GM21526 (cell line): Measurements from ENCODE around the gene RSAD2.
"Not testable (repeated sequence)": the region's sequence is repeated elsewhere in the genome, so short reads cannot be mapped to it uniquely, and the experiment has no call there.

Source experiments
- ATAC-seq: cut with Tn5 transposase; IDR thresholded peaks from one replicate; pipeline ENCODE4 v1.9.1; 2021; ENCODE audit warnings: moderate library complexity; ENCODE audit not compliant: unreplicated experiment, low FRiP score

The RSAD2 gene

GRCh38 chr2:6924101-6924923 lies 46.7 kb downstream of the RSAD2 start:
- no peak for ATAC-seq

- no peak for ATAC-seq
These were observed 47.4 kb downstream of the RSAD2 start for GRCh38 chr2:6924924-6925409.

- no peak for ATAC-seq
These were observed 48.6 kb downstream of the RSAD2 start for GRCh38 chr2:6926071-6926732.

DNA sequence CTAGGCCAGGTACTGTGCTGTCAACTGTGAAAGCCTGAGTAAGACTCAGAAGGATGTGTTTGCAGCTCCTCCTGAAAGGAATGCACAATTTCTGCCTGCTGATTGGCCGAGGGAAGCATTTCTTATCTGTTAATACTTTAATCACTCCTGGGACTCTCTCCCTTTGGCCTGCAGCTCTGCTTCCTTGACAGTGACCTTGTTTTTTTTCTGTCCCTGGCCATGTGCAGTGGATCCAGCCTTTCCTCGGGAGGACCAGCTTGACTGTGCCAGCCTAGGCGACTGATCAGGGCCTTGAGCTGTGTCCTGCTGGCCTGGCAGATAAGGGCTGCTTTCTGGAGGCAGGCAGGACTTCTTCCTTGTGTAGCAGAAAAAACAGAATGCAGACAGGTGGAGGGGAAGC lies 49.6 kb downstream of the RSAD2 start:
- no peak for ATAC-seq

- no peak for ATAC-seq
These were observed 50.2 kb downstream of the RSAD2 start for GRCh38 chr2:6927753-6928152.

DNA sequence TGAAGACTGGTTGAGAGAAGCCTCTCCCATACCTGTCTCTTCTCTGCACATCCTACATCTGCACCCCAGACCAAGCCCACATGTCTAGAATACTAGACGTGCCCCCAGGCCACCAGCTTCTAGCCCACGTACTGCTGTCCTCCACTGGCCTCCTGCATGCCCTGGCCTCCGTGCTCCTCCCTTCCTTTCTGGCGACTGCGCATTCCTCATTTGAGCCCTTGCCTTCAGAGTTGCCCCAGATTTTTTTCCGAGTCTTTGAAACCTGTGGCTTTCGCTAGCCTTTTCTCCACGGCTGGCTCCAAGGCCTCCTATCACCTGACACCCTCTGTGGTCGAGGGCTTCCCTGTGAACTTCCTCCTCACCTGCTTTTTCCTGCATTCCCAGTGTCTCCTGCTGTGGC lies 50.9 kb downstream of the RSAD2 start:
- no peak for ATAC-seq

- ATAC-seq, result no peak
These were observed 51.7 kb downstream of the RSAD2 start for GRCh38 chr2:6929196-6929819.

- no peak for ATAC-seq
These were observed 53.5 kb downstream of the RSAD2 start for GRCh38 chr2:6930923-6931647.

- no peak for ATAC-seq
These were observed 54.2 kb downstream of the RSAD2 start for GRCh38 chr2:6931753-6932152.

GRCh38 chr2:6932206-6932605 lies 54.6 kb downstream of the RSAD2 start:
- no peak for ATAC-seq

- ATAC-seq, result no peak
These were observed 55.3 kb downstream of the RSAD2 start for GRCh38 chr2:6932828-6933227.

DNA sequence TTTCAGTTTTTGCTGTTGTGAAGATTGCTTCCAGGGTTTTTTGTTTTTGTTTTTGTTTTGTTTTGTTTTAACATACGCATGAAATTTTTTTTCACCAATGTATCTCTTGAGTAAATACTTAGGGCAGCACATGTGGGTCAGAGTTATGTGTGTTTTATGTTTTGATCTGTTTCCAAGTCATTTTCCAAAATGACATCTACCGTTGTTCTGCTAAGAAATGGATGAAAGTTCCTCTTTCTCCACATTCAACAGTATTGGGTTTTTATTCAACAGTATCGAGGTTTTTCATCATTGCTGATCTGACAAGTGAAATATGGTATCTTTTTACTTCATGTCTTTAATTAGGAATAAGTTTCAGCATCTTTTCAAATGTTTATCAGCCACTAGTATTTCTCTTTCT lies 56.3 kb downstream of the RSAD2 start:
- ATAC-seq, result no peak

GRCh38 chr2:6934345-6934744 lies 56.8 kb downstream of the RSAD2 start:
- ATAC-seq, result no peak

DNA sequence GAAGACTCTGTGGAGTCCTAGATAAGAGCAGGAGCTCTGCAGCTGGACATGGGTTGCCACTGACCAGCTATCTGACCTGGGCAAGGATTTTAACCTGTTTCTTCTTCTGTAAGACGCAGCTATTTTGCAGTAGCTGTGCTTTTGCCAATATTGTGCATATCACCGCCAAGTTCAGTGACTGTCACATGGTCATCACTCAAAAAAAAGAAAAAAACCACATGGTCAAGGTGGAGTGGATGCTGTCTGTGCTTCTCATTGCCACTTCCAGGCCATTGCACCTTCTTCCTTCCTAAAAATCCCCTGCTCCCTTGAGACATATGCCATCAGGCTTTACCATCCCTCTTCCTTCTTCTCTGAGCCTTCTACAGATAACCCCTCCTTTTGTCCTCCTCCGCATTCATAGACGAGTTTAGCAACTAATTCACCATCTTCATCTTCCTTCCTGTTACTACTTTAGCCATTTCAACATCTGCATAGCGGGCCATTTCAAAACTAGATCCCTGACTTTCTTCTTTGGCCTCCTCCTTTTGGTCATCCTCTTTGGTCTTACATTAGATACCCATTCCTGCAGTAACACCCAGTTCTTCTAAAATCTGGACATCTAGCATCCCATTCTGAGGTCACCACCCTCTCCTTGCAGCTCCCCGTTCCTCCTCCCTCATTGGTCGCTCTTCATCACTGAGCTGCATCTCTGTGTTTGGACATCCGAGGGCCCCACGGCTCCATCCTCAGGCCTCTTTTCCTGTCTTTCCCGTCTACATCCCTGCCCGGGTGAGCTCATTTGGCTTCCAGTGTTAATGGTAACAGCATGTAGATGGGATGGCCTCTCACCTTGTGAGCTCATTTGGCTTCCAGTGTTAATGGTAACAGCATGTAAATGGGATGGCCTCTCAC lies 57.4 kb downstream of the RSAD2 start:
- no peak for ATAC-seq

- ATAC-seq, result not testable (repeated sequence)
These were observed 58.1 kb downstream of the RSAD2 start for GRCh38 chr2:6935652-6936020.

- no peak for ATAC-seq
These were observed 59.6 kb downstream of the RSAD2 start for GRCh38 chr2:6937157-6937556.

DNA sequence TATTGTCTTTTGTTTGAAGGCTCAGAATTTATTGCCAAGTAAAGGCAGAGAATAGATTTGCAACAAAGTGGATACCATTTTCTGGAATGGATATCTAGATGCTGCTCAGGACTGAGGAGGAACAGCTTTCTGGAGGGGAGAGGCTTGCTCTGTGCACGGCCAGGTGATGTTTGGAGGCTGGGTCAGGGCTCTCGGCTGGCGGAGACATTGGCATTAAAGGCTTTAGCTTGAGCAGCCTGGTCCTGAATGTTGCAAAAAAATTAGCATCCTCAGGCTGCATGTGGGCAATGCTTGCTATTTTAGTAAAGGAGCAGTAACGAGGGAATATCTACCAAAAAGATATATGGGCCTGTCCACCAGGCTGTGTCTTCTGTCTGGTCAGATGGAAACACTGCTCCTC lies 60.0 kb downstream of the RSAD2 start:
- ATAC-seq, result no peak

DNA sequence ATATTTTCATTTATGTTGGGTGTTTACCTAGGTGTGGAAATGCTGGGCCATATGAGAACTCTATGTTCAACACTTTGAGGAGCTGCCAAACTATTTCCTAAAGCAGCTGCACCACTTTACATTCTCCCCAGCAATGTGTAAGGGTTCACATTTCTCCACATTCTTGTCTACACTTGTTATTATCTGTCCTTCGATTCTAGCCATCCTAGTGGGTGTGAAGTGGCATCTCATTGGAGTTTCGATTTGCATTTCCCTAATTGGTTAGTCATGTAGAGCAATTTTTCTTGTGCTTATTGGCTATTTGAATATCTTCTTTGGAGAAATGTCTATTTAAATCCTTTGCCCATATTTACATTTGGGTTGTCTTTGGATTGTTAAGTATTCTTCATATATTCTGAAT lies 61.5 kb downstream of the RSAD2 start:
- ATAC-seq, result no peak

- no peak for ATAC-seq
These were observed 63.2 kb downstream of the RSAD2 start for GRCh38 chr2:6940820-6941219.
